A375 (cell line): ENCODE measurements around the gene MAP4K4. TPM values are rescaled to one million over a fixed set of nuclear protein-coding genes. Genes with fewer than 3 reads are reported as not detected.

ENCODE experiments used
- total RNA-seq: library from RNA; depleted of rRNA; stranded (reverse); fragments of >200 nt; shearing (Covaris generic); gene quantifications from 2 replicates; pipeline ENCODE4 v1.2.3, GENCODE V29; 2014; rRNA removed

MAP4K4 gene
- total RNA-seq, result 78.9 and 80.2 TPM in 2 replicates

GRCh38 chr2:101697124-101698013 lies at the start of gene MAP4K4:
Gene MAP4K4 (plus strand): TSS chr2:101697707. CDS start chr2:101698081, 374 bp downstream.

Other genes starting within 250 kb of the MAP4K4 start
- gene RFX8, start 222.6 kb upstream of the MAP4K4 start, total RNA-seq, result not detected in 2 replicates